GM12873 (cell line): ENCODE measurements around the gene PALD1.

Experiments
- TF ChIP-seq, protein P1 (sequence below): IDR thresholded peaks from 2 replicates; pipeline ENCODE4 v1.5.1; 2012; ENCODE audit warnings: low read depth, mild to moderate bottlenecking, moderate library complexity, low read length, control low read depth; ENCODE audit not compliant: insufficient read depth; ENCODE audit errors: missing control alignments

Gene PALD1

DNA sequence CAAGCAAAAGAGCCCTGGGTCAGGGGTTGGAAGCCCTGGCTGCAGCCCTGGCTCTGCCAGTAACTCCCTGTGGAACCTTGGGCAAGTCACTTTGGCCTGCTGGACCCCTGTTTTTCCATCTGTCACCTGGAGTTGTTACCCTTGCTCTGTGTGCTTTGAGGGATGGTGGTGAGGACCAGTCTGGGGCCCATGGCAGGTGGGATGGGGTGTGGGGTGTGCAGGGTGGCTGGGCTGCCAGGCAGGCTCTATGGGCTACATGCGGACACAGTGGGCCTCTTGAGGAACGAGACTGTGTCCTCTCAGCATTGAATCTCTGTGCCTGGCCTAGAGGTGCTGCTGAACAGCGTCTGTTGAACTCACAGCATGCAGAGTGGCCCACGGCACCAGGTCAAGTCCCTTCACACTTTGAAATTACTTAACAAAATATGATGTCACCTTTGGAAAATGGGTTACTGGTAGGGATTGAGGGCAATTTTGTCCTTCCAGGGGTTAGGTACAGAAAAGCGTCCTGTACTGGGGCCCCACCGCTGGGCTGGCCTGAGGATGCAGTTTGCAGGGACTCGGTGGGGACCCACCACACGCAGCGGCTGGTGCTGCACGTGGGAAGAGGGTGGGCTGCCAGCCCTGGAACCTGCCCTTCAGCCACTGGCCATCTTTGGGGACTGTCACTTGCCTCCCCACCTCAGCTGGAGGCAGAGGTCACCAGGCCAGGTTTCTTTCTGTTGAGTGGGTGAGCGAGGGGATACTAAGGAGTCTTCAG, 78.7 kb downstream of the PALD1 start:
- TF ChIP-seq, protein P1, sequence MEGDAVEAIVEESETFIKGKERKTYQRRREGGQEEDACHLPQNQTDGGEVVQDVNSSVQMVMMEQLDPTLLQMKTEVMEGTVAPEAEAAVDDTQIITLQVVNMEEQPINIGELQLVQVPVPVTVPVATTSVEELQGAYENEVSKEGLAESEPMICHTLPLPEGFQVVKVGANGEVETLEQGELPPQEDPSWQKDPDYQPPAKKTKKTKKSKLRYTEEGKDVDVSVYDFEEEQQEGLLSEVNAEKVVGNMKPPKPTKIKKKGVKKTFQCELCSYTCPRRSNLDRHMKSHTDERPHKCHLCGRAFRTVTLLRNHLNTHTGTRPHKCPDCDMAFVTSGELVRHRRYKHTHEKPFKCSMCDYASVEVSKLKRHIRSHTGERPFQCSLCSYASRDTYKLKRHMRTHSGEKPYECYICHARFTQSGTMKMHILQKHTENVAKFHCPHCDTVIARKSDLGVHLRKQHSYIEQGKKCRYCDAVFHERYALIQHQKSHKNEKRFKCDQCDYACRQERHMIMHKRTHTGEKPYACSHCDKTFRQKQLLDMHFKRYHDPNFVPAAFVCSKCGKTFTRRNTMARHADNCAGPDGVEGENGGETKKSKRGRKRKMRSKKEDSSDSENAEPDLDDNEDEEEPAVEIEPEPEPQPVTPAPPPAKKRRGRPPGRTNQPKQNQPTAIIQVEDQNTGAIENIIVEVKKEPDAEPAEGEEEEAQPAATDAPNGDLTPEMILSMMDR = no peak

DNA sequence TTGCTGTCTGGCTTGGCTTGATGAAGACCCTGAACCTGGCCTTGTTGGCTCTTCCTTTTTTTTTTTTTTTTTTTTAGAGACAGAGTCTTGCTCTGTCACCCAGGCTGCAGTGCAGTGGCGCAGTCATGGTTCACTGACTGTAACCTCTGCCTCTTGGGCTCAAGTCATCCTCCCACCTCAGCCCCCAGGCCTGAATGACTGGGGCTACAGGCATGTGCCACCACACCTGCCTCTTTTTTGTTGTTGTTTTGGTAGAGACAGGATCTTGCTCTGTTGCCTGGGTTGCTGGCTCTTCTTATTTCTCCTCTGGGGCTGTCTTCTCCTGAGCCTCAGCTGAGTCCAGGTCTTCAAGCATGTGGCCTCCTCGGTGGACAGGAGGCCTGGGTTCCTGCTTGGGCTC, 79.3 kb downstream of the PALD1 start:
- TF ChIP-seq, protein P1 = no peak

DNA sequence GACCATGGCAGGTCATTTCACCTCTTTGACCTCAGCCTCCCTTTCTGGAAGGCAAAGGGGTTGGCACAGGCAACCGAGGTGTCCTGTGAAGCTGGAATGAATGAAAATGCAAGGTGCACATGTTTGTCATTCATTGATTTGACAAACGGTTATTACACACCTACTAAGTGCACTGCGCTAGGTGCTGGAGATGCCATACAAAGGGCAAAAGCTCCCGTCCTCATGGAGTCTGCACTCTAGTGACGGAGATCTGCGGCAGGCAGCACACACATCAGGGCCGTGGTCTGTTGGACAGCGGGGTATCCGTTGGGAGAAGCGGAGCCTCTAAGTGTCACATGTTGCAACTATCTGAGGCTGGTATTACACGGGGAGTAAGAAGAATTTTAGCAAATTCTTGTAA, 79.7 kb downstream of the PALD1 start:
- TF ChIP-seq, protein P1 = no peak

DNA sequence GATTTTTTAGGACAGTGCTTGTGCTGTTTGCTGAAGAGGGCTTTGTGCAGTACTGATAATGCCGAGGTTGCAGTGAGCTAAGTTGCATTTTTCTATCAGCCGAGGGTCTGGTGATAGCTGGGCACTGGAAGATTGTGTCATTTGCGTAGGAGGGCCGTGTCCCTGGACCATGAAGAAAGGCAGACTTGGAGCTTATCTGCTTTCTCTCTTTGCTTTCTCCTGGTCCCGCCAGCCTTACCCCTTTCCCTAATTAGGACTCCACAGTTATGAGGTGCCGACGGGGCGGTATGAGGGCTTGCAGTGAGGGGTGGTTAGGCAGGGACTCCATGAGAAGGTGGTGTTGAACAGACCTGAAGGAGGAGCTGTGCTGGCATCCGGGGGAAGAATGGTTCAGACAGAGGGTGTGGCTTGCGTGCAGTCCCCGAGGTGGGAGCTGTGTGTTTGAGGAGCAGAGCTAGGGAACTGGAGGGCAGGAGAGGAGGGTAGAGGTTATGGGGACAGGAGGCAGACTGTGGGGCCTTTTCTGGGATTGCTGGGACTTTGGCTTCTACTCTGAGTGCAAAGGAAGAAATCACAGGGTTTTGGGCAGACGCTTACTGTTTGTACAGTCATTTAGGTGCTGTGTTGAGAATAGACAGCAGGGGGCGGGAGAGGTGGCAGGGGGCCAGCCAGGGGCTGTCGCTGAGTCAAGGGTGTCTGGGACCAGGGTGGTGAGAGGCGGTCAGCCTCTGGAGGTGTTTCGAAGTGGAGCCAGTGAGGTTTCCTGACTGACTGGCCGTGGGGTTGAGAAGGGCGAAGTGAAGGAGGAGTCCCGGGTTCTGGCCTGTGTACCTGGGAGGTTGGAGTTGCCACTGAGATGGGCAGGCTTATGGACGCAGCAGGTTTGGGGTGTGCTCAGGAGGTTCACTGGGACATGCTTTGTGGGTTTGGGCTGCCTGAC, 80.6 kb downstream of the PALD1 start:
- TF ChIP-seq, protein P1 = peak; percentile 66

DNA sequence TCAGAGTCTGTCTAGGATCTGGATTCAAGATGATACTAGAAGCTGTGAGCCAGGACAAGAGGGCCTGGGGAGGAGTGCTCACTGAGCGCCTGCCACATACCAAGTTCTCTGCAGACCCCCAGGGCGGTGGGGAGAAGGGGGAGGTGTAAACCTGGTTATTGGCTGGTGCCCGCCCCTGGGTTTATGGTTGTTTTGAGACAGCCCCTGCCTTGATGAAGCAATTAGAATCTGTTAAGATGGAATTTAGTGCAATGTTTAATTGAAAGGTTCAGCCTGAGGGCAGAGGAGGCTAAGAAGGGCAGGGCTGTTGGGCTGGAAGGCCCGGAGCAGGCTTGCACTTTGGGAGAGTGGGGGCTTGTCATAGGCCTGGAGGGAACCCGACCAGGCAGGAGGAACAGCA, 81.3 kb downstream of the PALD1 start:
- TF ChIP-seq, protein P1 = no peak

DNA sequence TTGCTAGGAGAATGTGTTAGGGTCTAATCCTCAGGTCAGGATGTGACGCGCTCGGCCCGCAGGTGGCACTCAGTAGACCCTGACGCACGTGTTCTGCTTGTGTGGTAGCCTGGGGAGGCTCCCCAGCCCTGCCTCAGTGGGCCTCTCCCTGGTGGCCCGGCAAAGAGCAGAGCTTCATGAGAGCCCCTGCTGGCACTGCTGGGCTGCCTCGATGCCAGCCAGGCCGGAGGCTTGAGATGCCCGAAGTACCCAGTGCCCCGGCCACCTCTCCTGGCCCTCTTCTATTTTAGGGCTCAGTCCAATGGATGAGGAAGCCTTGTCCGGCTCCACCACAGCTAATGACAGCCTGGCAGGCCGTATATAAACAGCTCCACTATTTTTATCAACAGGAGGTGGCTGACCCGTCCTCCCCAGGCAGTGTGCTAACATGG, 82.0 kb downstream of the PALD1 start:
- TF ChIP-seq, protein P1 = no peak

DNA sequence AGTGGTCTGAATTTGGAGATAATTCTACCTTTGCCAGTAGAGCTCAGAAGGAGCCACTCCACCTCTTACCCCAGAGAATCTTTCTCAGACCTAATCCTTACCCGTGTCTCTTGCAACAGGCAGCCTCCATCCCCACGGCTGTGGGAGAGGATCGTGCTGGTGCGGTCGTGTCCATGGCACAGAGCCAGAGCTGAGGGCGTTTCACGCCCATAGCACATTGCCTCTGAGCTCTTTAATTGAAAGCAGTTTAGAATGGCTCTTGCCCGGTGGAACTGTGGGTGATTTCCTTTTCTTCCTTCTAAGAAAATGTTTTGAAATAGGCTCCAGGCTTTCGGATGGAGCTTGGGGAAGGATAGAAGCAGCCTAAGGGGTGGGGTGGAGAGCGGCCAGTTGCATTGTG, 82.5 kb downstream of the PALD1 start:
- TF ChIP-seq, protein P1 = no peak
